ENCODE data around the gene HSFX2.
"Not testable (repeated sequence)": the region's sequence is repeated elsewhere in the genome, so short reads cannot be mapped to it uniquely, and the experiment has no call there.

Gene HSFX2

DNA sequence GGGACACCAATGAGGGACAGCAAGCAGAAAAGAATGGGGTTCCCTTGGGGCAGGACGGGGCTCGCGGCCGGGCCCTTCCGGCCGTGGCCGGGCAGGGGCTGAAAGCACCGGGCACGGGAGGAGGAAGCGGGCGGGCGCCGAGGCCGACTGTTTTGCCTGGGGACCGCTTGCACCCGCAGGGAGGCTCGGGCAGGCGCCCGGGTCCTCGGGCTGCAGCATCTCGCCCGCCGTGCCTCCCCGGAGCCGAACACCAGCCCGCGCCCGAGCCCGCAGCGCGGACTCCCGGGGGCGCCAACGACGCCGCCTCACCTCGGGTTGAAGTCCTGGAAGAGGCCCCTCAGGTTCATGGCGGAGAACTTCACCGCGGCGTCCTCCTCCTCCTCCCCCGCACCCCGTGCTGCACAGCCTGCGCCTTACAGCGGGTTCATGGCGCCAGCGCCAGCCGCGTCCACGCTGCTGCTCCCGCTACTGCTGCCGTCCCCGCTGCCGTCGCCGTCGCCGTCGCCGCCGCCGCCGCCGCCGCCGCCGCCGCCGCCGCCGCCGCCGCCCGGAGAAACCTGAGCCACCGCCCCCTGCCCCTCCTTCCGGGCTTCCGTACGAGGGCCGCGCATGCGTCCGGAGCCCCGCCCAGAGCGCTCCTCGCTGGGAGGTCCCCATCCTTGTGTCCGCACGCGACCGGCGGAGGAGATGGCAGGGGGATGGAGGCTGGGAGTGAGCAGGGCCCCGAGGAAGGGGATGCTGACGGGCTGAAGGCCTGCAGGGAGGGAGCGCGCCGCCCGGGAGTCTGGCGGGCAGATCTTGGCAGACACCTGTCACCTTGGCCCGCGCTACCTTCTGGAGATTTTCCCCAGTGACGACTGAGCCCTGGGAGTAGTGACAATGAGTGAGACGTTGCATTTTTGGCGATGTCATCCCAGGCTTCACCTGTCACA lies 36.4 kb upstream of the HSFX2 start, which contains the start of gene TMEM185A:
TSS of gene TMEM185A (minus strand) at position 559 of the 932 bp plus-strand sequence. CDS start at position 347, 212 bp downstream.
- H3K4me3 ChIP-seq (replicated peaks; ENCODE audit: low read depth, low read length), result peak within 1 kb of the TSS; percentile 69
- TF ChIP-seq, protein P1, sequence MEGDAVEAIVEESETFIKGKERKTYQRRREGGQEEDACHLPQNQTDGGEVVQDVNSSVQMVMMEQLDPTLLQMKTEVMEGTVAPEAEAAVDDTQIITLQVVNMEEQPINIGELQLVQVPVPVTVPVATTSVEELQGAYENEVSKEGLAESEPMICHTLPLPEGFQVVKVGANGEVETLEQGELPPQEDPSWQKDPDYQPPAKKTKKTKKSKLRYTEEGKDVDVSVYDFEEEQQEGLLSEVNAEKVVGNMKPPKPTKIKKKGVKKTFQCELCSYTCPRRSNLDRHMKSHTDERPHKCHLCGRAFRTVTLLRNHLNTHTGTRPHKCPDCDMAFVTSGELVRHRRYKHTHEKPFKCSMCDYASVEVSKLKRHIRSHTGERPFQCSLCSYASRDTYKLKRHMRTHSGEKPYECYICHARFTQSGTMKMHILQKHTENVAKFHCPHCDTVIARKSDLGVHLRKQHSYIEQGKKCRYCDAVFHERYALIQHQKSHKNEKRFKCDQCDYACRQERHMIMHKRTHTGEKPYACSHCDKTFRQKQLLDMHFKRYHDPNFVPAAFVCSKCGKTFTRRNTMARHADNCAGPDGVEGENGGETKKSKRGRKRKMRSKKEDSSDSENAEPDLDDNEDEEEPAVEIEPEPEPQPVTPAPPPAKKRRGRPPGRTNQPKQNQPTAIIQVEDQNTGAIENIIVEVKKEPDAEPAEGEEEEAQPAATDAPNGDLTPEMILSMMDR (IDR thresholded peaks at IDR 0.05; ENCODE audit: low read length, missing control alignments), result no peak
- peak; percentile 46 for DNase-seq (ENCODE audit: low read depth)

DNA sequence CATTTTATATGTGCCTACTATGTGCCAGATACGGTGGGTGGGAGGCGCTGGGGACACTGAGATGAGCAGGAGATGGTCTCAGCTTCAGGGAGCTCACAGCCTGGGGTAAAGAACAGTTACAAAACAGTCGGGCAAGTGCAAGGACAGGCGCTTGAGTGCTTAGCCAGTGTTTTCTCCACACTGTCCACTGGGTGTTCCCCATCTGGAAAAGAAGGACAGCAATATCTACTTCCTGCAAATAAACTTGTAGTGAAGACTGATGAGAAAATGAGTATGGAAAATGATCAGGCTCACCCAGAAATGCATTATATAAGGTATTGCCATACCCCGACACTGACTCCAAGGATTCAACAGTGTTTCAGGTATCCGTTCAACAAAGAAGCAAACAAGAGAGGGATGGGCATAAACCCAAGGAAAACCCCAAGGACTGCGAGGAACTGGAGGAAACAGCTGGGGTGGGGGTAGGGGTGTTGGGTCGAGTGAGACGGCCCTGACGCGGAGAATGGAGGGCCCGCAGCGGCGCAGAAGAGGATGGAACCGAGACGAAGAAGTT lies 35.6 kb upstream of the HSFX2 start:
- DNase-seq (ENCODE audit: low read depth), result peak; percentile 55
- peak overlapping the region; percentile 69 for H3K4me3 ChIP-seq (replicated peaks; ENCODE audit: low read depth, low read length)
- TF ChIP-seq, protein P1 (IDR thresholded peaks at IDR 0.05; ENCODE audit: low read length, missing control alignments), result peak; percentile 29

DNA sequence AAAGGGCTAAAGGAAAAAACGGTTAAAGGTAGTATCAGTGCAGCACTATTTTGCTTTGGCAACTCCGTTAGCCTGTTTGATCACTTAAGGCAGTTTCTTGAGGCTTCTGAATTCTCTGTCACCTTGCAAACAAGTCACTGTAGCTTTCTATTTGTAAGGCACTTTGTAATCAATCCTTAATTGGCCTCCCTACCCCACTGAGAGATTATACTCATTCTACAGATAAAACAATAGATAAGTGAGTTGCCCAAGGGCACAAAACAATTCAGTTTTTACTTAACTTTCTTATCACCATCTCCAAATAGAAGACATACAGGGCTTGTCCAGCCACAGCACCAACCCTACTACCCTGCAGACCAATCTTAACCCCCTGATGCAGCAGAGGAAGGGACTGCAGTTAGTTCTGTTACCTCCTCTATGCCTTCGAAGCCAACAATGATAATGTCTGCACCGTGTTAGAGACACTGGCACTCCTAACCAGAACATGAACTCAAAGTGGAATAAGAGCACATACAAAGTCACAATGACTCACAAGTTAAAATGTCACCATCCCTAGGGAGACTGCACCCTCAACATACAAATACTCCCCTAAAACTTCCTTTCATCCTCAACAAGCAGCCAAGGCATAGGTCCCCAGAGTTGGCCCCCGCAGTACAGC lies 34.7 kb upstream of the HSFX2 start:
- TF ChIP-seq, protein P1 (IDR thresholded peaks at IDR 0.05; ENCODE audit: low read length, missing control alignments), result no peak
- H3K4me3 ChIP-seq (replicated peaks; ENCODE audit: low read depth, low read length), result peak overlapping the region; percentile 69
- DNase-seq (ENCODE audit: low read depth), result no peak

DNA sequence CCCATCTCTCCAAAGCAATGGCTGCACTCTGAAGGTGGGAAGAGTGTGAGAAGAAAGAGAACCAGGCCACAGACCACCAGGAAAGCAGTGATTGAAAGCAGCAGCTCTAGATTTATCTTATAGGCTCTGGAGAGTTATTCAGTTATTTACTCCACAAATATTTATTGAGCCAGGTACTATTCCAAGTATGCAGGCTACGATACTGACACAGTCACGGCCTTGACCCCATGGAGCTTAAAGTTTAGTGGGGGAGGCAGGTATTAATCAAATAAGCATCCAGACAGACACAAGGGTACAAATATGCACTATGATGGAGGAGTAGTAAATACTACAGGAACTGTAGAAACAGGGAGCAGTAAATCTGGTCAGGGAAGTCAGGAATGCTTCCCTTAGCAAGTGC lies 33.7 kb upstream of the HSFX2 start:
- DNase-seq (ENCODE audit: low read depth), result no peak
- TF ChIP-seq, protein P1 (IDR thresholded peaks at IDR 0.05; ENCODE audit: low read length, missing control alignments), result no peak

DNA sequence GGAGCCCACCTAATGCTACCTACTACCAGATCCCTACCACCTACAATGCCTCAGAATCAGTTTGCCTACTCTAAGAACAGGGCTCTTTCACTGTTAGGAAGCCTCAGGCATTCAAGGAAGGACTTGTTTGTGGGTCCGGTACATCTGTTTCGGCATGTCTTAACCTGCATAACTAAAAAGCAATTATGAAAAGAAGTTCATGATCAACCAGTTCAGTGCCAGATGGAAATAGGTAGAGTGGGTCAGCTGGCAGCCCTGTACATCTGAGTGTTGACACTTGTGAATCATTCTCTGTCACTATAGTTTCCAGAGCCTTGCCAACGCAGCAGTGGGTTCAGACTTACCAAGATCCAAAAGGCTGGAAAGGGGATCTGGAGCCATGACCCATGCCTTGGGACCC lies 33.2 kb upstream of the HSFX2 start:
- no peak overlapping the region for H3K4me3 ChIP-seq (replicated peaks; ENCODE audit: low read depth, low read length)
- TF ChIP-seq, protein P1 (IDR thresholded peaks at IDR 0.05; ENCODE audit: low read length, missing control alignments), result no peak

More for the DNA sequence above, 33.7 kb upstream of the HSFX2 start:
- H3K4me3 ChIP-seq (replicated peaks; ENCODE audit: low read depth, low read length), result no peak overlapping the region

DNA sequence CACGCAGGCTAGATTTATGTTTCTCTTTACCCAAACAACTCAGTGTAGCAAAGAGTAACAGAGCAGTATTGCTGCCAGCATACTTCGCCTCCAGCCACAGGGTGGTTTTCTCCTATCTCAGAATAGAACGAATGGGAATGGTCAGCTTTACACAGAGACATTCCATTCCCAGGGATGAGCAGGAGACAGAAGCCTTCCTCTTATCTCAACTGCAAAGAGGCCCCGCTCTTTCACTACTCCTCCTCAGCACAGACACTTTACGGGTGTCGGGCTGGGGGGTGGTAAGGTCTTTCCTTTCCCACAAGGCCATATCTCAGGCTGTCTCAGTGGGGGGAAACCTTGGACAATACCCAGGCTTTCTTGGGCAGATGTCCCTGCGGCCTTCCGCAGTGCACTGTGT lies 31.7 kb upstream of the HSFX2 start:
- H3K4me3 ChIP-seq (replicated peaks; ENCODE audit: low read depth, low read length), result not testable (repeated sequence)
- peak; percentile 6 for DNase-seq (ENCODE audit: low read depth)

More for the DNA sequence above, 33.2 kb upstream of the HSFX2 start:
- DNase-seq (ENCODE audit: low read depth), result no peak

DNA sequence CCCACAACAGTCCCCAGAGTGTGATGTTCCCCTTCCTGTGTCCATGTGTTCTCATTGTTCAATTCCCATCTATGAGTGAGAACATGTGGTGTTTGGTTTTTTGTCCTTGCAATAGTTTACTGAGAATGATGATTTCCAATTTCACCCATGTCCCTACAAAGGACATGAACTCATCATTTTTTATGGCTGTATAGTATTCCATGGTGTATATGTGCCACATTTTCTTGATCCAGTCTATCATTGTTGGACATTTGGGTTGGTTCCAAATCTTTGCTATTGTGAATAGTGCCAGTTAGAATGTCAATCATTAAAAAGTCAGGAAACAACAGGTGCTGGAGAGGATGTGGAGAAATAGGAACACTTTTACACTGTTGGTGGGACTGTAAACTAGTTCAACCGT lies 24.5 kb upstream of the HSFX2 start:
- not testable (repeated sequence) for H3K4me3 ChIP-seq (replicated peaks; ENCODE audit: low read depth, low read length); DNase-seq (ENCODE audit: low read depth)
